HepG2 (cell line): ENCODE measurements around the gene VASH2. TPM values are rescaled to one million over a fixed set of nuclear protein-coding genes. Genes with fewer than 3 reads are reported as not detected.

Experiments
- ATAC-seq: fragments of 200-7000 bp; cut with Tn5 transposase; 3 replicates; pipeline ENCODE4 v1.9.1; 2020; ENCODE audit warnings: mild to moderate bottlenecking, moderate library complexity
- BruUV-seq: library from RNA; stranded (reverse); fragments of 400-500 nt; replicated peaks from 2 replicates; lab custom pipeline; 2021; lab: Mats Ljungman, UMichigan
- CTCF ChIA-PET: fragments of 300-600 bp; formaldehyde crosslinking; extraction: SDS; loops from one replicate; lab custom pipeline; 2021; ENCODE audit warnings: low total read pairs, inconsistent platforms, low intra/inter-chr PET ratio; lab: Yijun Ruan, JAX
- POLR2A ChIA-PET: fragments of 350-600 bp; sonication (Branson Sonifier 250); formaldehyde crosslinking; loops from one replicate; lab custom pipeline; 2020; ENCODE audit warnings: antibody characterized with exemption, inconsistent platforms; lab: Yijun Ruan, JAX
- DNase-seq: peaks from one replicate; pipeline ENCODE4 v3.0.0-alpha.2; 2015; ENCODE audit warnings: low spot score
- FAIRE-seq: peaks from 3 replicates; lab custom pipeline; 2011; peaks lifted over from hg19 to GRCh38; lab: Jason Lieb, UNC
- H2AFZ ChIP-seq: one replicate; pipeline ENCODE4 v1.6.1; 2011; ENCODE audit warnings: low read length, inconsistent platforms
- H3K27ac ChIP-seq: fragments of 300-600 bp; 3 replicates; pipeline ENCODE4 v1.8.0; 2011; ENCODE audit warnings: mixed run types, mild to moderate bottlenecking, mixed read lengths, low read length, inconsistent platforms; ENCODE audit not compliant: insufficient read depth; ENCODE audit errors: extremely low read length
- H3K27me3 ChIP-seq, 2 experiments: fragments of 200-600 bp in 1 of 2; 2 replicates in 1 of 2; 3 replicates in 1 of 2; pipeline versions ENCODE4 v1.6.0 to v1.8.0; 2011; ENCODE audit warnings: low read length in 2 of 2, mild to moderate bottlenecking in 2 of 2, moderate library complexity in 2 of 2, inconsistent platforms in 1 of 2; ENCODE audit not compliant: insufficient read depth in 2 of 2, control insufficient read depth in 1 of 2
- H3K36me3 ChIP-seq, 2 experiments: fragments of 200-600 bp in 1 of 2; replicated peaks in 1 of 2; 2 replicates in 1 of 2; 3 replicates in 1 of 2; pipeline versions ENCODE4 v1.5.1 to v1.8.0; 2011; ENCODE audit warnings: low read length in 2 of 2, inconsistent platforms in 1 of 2; ENCODE audit not compliant: insufficient read depth in 2 of 2, control insufficient read depth in 1 of 2
- H3K4me1 ChIP-seq: 2 replicates; pipeline ENCODE4 v1.5.1; 2012; ENCODE audit warnings: low read length, inconsistent platforms; ENCODE audit not compliant: insufficient read depth
- H3K4me2 ChIP-seq: 2 replicates; pipeline ENCODE4 v1.6.0; 2011; ENCODE audit warnings: low read depth, low read length, inconsistent platforms
- H3K4me3 ChIP-seq, 3 experiments: fragments of 200-600 bp in 1 of 3; sonication (generic), shearing (Covaris generic) in 1 of 3; replicated peaks in 1 of 3; 2 replicates each; pipeline ENCODE4 v1.5.1; 2011 to 2016; ENCODE audit warnings: low read length in 3 of 3, inconsistent platforms in 2 of 3, low read depth in 2 of 3, mild to moderate bottlenecking in 2 of 3, control low read depth in 1 of 3, mixed read lengths in 1 of 3; ENCODE audit not compliant: insufficient read depth in 1 of 3
- H3K79me2 ChIP-seq: one replicate; pipeline ENCODE4 v1.6.1; 2011; ENCODE audit warnings: low read length, inconsistent platforms; ENCODE audit not compliant: insufficient read depth
- H3K9ac ChIP-seq: 2 replicates; pipeline ENCODE4 v1.6.0; 2011; ENCODE audit warnings: mild to moderate bottlenecking, low read depth, low read length, inconsistent platforms; ENCODE audit not compliant: insufficient read depth
- H3K9me3 ChIP-seq: 2 replicates; pipeline ENCODE4 v1.5.1; 2012; ENCODE audit warnings: mild to moderate bottlenecking, low read length
- H4K20me1 ChIP-seq: 2 replicates; pipeline ENCODE4 v1.6.0; 2011; ENCODE audit warnings: inconsistent platforms, mild to moderate bottlenecking, low read length, moderate library complexity; ENCODE audit not compliant: insufficient read depth
- BCL6 ChIP-seq: IDR thresholded peaks from 2 replicates; pipeline ENCODE4 v1.6.1; 2016; ENCODE audit warnings: missing genetic modification reagents, missing compliant biosample characterization
- CREBL2 ChIP-seq: sonication (generic); formaldehyde crosslinking; IDR thresholded peaks from 2 replicates; pipeline ENCODE4 v1.8.1; 2023; ENCODE audit warnings: missing genetic modification reagents, mild to moderate bottlenecking, borderline replicate concordance
- GLI4 ChIP-seq: sonication (generic); formaldehyde crosslinking; IDR thresholded peaks from 2 replicates; pipeline ENCODE4 v1.5.1; 2020; ENCODE audit warnings: missing genetic modification reagents, mild to moderate bottlenecking, moderate library complexity, borderline replicate concordance
- JDP2 ChIP-seq: sonication (generic); formaldehyde crosslinking; IDR thresholded peaks from 2 replicates; pipeline ENCODE4 v1.8.1; 2022; ENCODE audit warnings: missing genetic modification reagents, borderline replicate concordance
- KDM5A ChIP-seq: fragments of 200-600 bp; sonication (generic); IDR thresholded peaks from 2 replicates; pipeline ENCODE4 v1.7.0; 2018; ENCODE audit warnings: antibody characterized with exemption, mild to moderate bottlenecking, low read length, borderline replicate concordance
- KLF16 ChIP-seq, 2 experiments: sonication (generic) in 1 of 2; formaldehyde crosslinking in 1 of 2; IDR thresholded peaks; 2 replicates each; pipeline versions ENCODE4 v1.6.1 to v1.8.0; 2016 to 2023; ENCODE audit warnings: missing genetic modification reagents in 2 of 2, missing compliant biosample characterization in 1 of 2
- MED13 ChIP-seq: sonication (generic); formaldehyde crosslinking; IDR thresholded peaks from 2 replicates; pipeline ENCODE4 v1.5.0; 2020; ENCODE audit warnings: missing genetic modification reagents
- NFATC3 ChIP-seq: sonication (generic); formaldehyde crosslinking; IDR thresholded peaks from 2 replicates; pipeline ENCODE4 v1.5.1; 2020; ENCODE audit warnings: mild to moderate bottlenecking, missing genetic modification reagents
- NR3C1 ChIP-seq: sonication (generic); formaldehyde crosslinking; IDR thresholded peaks from 2 replicates; pipeline ENCODE4 v1.4.0; 2020; ENCODE audit warnings: missing genetic modification reagents
- PCBP1 ChIP-seq: fragments of 200-400 bp; formaldehyde crosslinking; IDR thresholded peaks from 2 replicates; pipeline ENCODE4 v1.6.1; 2017; ENCODE audit warnings: mild to moderate bottlenecking, low read depth, low read length, borderline replicate concordance
- RARA ChIP-seq: IDR thresholded peaks from 2 replicates; pipeline ENCODE4 v1.6.1; 2016; ENCODE audit warnings: missing genetic modification reagents, missing compliant biosample characterization
- REPIN1 ChIP-seq: sonication (generic); formaldehyde crosslinking; IDR thresholded peaks from 2 replicates; pipeline ENCODE4 v1.8.0; 2022; ENCODE audit warnings: missing genetic modification reagents, low read depth, mild to moderate bottlenecking, borderline replicate concordance
- SCMH1 ChIP-seq: sonication (generic); formaldehyde crosslinking; IDR thresholded peaks from 2 replicates; pipeline ENCODE4 v1.9.0; 2021; ENCODE audit warnings: missing genetic modification reagents, mild to moderate bottlenecking, borderline replicate concordance
- SMARCC2 ChIP-seq: fragments of 450-650 bp; IDR thresholded peaks from 2 replicates; pipeline ENCODE4 v1.6.1; 2017; ENCODE audit warnings: antibody characterized with exemption, mild to moderate bottlenecking
- TRIM24 ChIP-seq: sonication (generic); formaldehyde crosslinking; IDR thresholded peaks from 2 replicates; pipeline ENCODE4 v1.8.0; 2022; ENCODE audit warnings: mild to moderate bottlenecking, missing genetic modification reagents
- ZC3H4 ChIP-seq: sonication (generic); formaldehyde crosslinking; IDR thresholded peaks from 2 replicates; pipeline ENCODE4 v1.4.0; 2020; ENCODE audit warnings: missing genetic modification reagents, borderline replicate concordance
- ZNF30 ChIP-seq: sonication (generic); formaldehyde crosslinking; IDR thresholded peaks from 2 replicates; pipeline ENCODE4 v1.5.0; 2020; ENCODE audit warnings: mild to moderate bottlenecking, missing genetic modification reagents
- ZNF484 ChIP-seq: sonication (generic); formaldehyde crosslinking; IDR thresholded peaks from 2 replicates; pipeline ENCODE4 v1.5.1; 2020; ENCODE audit warnings: mild to moderate bottlenecking, low read depth, missing genetic modification reagents, borderline replicate concordance
- ZNF740 ChIP-seq: sonication (generic); formaldehyde crosslinking; IDR thresholded peaks from 2 replicates; pipeline ENCODE4 v1.4.0; 2020; ENCODE audit warnings: missing genetic modification reagents
- ZSCAN30 ChIP-seq: sonication (generic); formaldehyde crosslinking; IDR thresholded peaks from 2 replicates; pipeline ENCODE4 v1.5.0; 2020; ENCODE audit warnings: mild to moderate bottlenecking, missing genetic modification reagents
- WGBS: methylation state at CpG from one replicate; pipeline ENCODE4 v1.1.6; 2017; ENCODE audit warnings: low lambda C conversion rate; 5-methylcytosine and 5-hydroxymethylcytosine counted together
- in situ Hi-C: cut with HindIII; loops from 2 replicates; pipeline ENCODE4 v1.10.0; 2017; ENCODE audit warnings: low pct_unique_long_range_greater_than_20kb; ENCODE audit not compliant: extremely low pct_ligation_motif_present
- intact Hi-C: fragments of 100-400 bp; cut with micrococcal nuclease; formaldehyde crosslinking; loops from one replicate; pipeline ENCODE4 v1.10.0; 2022; ENCODE audit not compliant: unreplicated experiment
- polyA plus RNA-seq, 8 experiments: library from polyadenylated mRNA; depleted of rRNA in 3 of 8; stranded (reverse) in 7 of 8; unstranded in 1 of 8; fragments of >200 nt; fragmentation: Illumina TruSeq in 4 of 8; extraction: Trizol in 4 of 8; gene quantifications; 2 replicates each; pipeline versions ENCODE4 v1.2.1 to v1.2.3, GENCODE V29; 2011 to 2016; ENCODE audit warnings: low read depth in 4 of 8, missing spikeins in 1 of 8, mixed read lengths in 1 of 8; ENCODE audit not compliant: insufficient read depth in 1 of 8
- total RNA-seq, 5 experiments: library from RNA; depleted of rRNA; stranded (reverse); fragments of >200 nt; fragmentation: Illumina TruSeq; extraction: Trizol; gene quantifications; 2 replicates each; pipeline ENCODE4 v1.2.3, GENCODE V29; 2016; ENCODE audit warnings: low read depth in 1 of 5

VASH2 gene
- total and polyA plus RNA-seq, 2 of the 13 experiments (the other 11 are each of a cell fraction or from before 2014, with no cell fraction given), result 0.44 to 1.00 TPM

GRCh38 chr1:212930986-212931678 is 19.2 kb upstream of the VASH2 start (continued):
- TF ChIP-seq KLF16 (CRISPR knock-in tag; IDR thresholded peaks at IDR 0.05), result no peak
- TF ChIP-seq PCBP1, result no peak
- no peak for TF ChIP-seq MED13 (CRISPR knock-in tag)
- no peak for TF ChIP-seq ZNF30 (CRISPR knock-in tag)
- no peak for TF ChIP-seq ZSCAN30 (CRISPR knock-in tag)
- TF ChIP-seq ZNF484, result no peak
- TF ChIP-seq CREBL2 (CRISPR knock-in tag), result no peak
- TF ChIP-seq BCL6 (CRISPR knock-in tag), result no peak
- no peak for TF ChIP-seq ZNF740 (CRISPR knock-in tag)

GRCh38 chr1:212933815-212934471 is 16.4 kb upstream of the VASH2 start:
- H2AFZ ChIP-seq, result no peak overlapping the region
- peaks cover 56% of the 10 kb centered on the region for H3K4me1 ChIP-seq
- no peaks in the 10 kb centered on the region for H3K9me3 ChIP-seq
- FAIRE-seq (no peak), DNase-seq (no peak), ATAC-seq (no peak)
- in situ Hi-C loops, result no loop called here
- H3K27me3 ChIP-seq, result no peaks in the 10 kb centered on the region
- no peak overlapping the region for H3K9ac ChIP-seq
- H4K20me1 ChIP-seq, result no peaks in the 10 kb centered on the region
- H3K4me2 ChIP-seq, result no peak overlapping the region
- H3K4me3 ChIP-seq, result no peak overlapping the region
- no TSS peak for BruUV-seq
- ChIA-PET POLR2A (no interaction called here), CTCF (no interaction called here)
- TF ChIP-seq ZC3H4 (CRISPR knock-in tag) (no peak), SCMH1 (CRISPR knock-in tag) (no peak), JDP2 (CRISPR knock-in tag) (no peak), NR3C1 (CRISPR knock-in tag) (no peak), TRIM24 (no peak), RARA (CRISPR knock-in tag) (no peak), REPIN1 (CRISPR knock-in tag) (no peak), SMARCC2 (no peak), NFATC3 (CRISPR knock-in tag) (no peak), KDM5A (no peak), GLI4 (no peak)
- H3K36me3 ChIP-seq, result no peaks in the 10 kb centered on the region
- no peaks in the 10 kb centered on the region for H3K79me2 ChIP-seq
- intact Hi-C loops, result no loop called here
- H3K27ac ChIP-seq, result no peak overlapping the region
- 94% methylated on average over 1 of the region's 1 CpG for WGBS
